HG03460 (cell line): ENCODE data around the gene TESMIN.

Source experiments
- ATAC-seq: cut with Tn5 transposase; IDR thresholded peaks from one replicate; pipeline ENCODE4 v1.9.1; 2021; ENCODE audit not compliant: unreplicated experiment

Gene TESMIN

GRCh38 chr11:68711114-68711513 is 40.2 kb downstream of the TESMIN start:
- ATAC-seq = no peak

GRCh38 chr11:68710409-68710808 is 40.9 kb downstream of the TESMIN start:
- ATAC-seq = no peak

GRCh38 chr11:68709062-68709461 is 42.3 kb downstream of the TESMIN start:
- no peak for ATAC-seq

GRCh38 chr11:68707527-68707926 is 43.8 kb downstream of the TESMIN start:
- no peak for ATAC-seq

- no peak for ATAC-seq
These were observed 46.4 kb downstream of the TESMIN start for GRCh38 chr11:68704887-68705286.

- no peak for ATAC-seq
These were observed 52.3 kb downstream of the TESMIN start for GRCh38 chr11:68698993-68699392.

- no peak for ATAC-seq
These were observed 55.8 kb downstream of the TESMIN start for GRCh38 chr11:68695531-68695930.

- no peak for ATAC-seq
These were observed 56.7 kb downstream of the TESMIN start for GRCh38 chr11:68694431-68695297.

- ATAC-seq = no peak
These were observed 57.8 kb downstream of the TESMIN start for GRCh38 chr11:68693484-68693882.

- no peak for ATAC-seq
These were observed 58.3 kb downstream of the TESMIN start for GRCh38 chr11:68692871-68693483.

GRCh38 chr11:68692115-68692514 is 59.2 kb downstream of the TESMIN start:
- ATAC-seq = no peak

- ATAC-seq = no peak
These were observed 59.9 kb downstream of the TESMIN start for GRCh38 chr11:68691402-68691784.

GRCh38 chr11:68690671-68691401 is 60.5 kb downstream of the TESMIN start:
- no peak for ATAC-seq

GRCh38 chr11:68689737-68690625 is 61.3 kb downstream of the TESMIN start:
- no peak for ATAC-seq

- no peak for ATAC-seq
These were observed 62.4 kb downstream of the TESMIN start for GRCh38 chr11:68688881-68689280.

- ATAC-seq = no peak
These were observed 63.3 kb downstream of the TESMIN start for GRCh38 chr11:68687986-68688385.

- no peak for ATAC-seq
These were observed 64.0 kb downstream of the TESMIN start for GRCh38 chr11:68687311-68687710.

GRCh38 chr11:68686486-68686885 is 64.8 kb downstream of the TESMIN start:
- ATAC-seq = no peak

GRCh38 chr11:68685656-68686380 is 65.5 kb downstream of the TESMIN start:
- ATAC-seq = no peak
